ENCODE results near the gene GALNT2. TPM values are rescaled to one million over a fixed set of nuclear protein-coding genes. Genes with fewer than 3 reads are reported as not detected.

Gene GALNT2
- total RNA-seq, 2 donors from 2014 or later = 47.4 to 67.3 TPM

DNA sequence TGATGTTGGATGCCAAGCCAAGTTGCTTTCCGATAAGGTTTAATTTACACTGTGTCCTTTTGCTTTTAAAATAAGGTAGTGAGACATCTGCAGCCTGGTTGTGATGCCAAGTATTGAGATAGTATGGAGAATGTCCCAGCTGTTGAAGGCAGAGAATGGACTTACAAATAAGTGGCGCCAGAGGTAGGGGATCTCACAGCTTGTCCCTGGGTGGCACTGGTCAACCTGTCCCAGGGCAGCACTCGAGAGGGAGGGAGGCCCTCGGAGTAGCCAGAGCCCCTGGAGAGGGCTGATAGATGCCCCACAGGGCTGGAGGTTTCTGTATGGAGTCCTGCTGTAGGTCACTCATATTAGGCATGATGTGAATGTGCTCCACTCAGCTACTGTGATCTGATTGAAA lies 98.5 kb downstream of the GALNT2 start:
- TF ChIP-seq, protein P1, sequence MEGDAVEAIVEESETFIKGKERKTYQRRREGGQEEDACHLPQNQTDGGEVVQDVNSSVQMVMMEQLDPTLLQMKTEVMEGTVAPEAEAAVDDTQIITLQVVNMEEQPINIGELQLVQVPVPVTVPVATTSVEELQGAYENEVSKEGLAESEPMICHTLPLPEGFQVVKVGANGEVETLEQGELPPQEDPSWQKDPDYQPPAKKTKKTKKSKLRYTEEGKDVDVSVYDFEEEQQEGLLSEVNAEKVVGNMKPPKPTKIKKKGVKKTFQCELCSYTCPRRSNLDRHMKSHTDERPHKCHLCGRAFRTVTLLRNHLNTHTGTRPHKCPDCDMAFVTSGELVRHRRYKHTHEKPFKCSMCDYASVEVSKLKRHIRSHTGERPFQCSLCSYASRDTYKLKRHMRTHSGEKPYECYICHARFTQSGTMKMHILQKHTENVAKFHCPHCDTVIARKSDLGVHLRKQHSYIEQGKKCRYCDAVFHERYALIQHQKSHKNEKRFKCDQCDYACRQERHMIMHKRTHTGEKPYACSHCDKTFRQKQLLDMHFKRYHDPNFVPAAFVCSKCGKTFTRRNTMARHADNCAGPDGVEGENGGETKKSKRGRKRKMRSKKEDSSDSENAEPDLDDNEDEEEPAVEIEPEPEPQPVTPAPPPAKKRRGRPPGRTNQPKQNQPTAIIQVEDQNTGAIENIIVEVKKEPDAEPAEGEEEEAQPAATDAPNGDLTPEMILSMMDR (IDR thresholded peaks at IDR 0.05) = no peak
- no peak for DNase-seq
- no peak overlapping the region for H3K27ac ChIP-seq
- H3K27me3 ChIP-seq = no peaks in the 10 kb centered on the region
- intact Hi-C loops (cut with DNase I) = loop anchor here (10.0 kb wide), 1 partner anchor 501 kb away; no protein-coding TSS in a partner anchor
- no peak overlapping the region for H3K9ac ChIP-seq (ENCODE audit: low read depth in 2 of 2, low read length in 2 of 2)
- H3K4me3 ChIP-seq = no peak overlapping the region
- no peaks in the 10 kb centered on the region for H3K9me3 ChIP-seq
- H3K4me1 ChIP-seq = no peaks in the 10 kb centered on the region
- no peaks in the 10 kb centered on the region for H3K36me3 ChIP-seq

DNA sequence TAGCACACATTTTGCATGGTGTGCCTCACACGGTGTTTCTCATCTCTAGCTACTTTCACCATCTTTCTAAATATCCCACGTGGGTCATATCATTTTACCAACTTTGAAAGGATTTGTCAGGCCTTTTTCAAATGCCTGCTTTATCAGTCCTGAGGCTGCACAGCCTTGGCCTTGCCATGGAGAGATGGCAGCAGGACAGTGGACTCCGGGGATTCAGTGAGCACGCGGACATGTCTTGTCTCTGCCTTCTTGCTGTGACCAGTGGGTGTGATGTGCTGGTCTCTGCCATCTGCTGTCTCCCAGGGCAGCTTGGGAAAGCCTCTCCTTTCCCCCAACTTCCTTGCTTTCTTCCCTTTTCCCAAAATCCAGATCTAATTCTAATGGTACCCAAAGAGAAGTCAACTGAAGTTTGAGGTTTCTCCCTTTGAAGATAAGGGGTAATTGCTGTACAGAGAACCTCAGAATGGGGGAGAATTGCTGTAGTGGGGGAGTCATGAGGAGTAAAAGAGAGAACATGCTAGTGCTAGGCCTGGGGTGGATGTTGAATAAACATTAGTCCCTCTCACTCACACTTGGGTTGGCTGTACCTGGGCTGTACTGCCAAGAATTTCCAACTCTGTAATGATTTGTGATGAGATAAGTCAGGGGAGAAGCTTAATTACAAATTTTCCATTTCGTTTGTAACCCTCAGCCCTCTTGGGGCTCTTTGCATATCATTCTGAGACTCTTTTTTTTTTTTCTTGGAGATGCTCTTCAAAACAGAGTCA lies 99.5 kb downstream of the GALNT2 start:
- no peaks in the 10 kb centered on the region for H3K4me1 ChIP-seq
- no peak for DNase-seq
- H3K27me3 ChIP-seq = no peaks in the 10 kb centered on the region
- TF ChIP-seq, protein P1 (IDR thresholded peaks at IDR 0.05) = no peak
- no peaks in the 10 kb centered on the region for H3K36me3 ChIP-seq
- no peaks in the 10 kb centered on the region for H3K9me3 ChIP-seq
- no peak overlapping the region for H3K4me3 ChIP-seq
- intact Hi-C loops (cut with DNase I) = loop anchor here (10.0 kb wide), 1 partner anchor 502 kb away; no protein-coding TSS in a partner anchor
- H3K27ac ChIP-seq = no peak overlapping the region
- no peak overlapping the region for H3K9ac ChIP-seq (ENCODE audit: low read depth in 2 of 2, low read length in 2 of 2)

DNA sequence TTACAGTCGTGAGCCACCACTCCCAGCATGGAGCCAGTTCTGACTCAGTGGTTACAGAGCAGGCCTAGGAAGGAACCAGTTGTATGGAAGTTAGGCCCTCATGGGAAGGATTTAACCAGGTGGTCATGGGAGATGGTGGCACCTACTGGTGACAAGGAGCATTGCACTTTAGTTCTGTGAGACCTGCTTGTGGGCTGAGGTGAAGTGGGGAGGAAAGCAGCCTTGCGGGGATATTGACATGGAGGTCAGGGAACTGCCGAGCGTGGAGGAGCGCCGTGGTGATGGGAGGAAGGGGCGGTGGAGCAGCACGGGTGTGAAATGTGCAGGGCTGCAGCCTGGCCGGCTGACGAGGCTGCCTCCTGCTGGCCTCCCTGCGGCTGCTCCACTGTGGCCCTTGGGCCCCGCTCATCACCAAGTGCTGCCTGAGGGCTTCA lies 100.4 kb downstream of the GALNT2 start:
- intact Hi-C loops (cut with DNase I) = loop anchor here (10.0 kb wide), 1 partner anchor 503 kb away; no protein-coding TSS in a partner anchor
- no peaks in the 10 kb centered on the region for H3K9me3 ChIP-seq
- no peak overlapping the region for H3K9ac ChIP-seq (ENCODE audit: low read depth in 2 of 2, low read length in 2 of 2)
- H3K4me3 ChIP-seq = no peak overlapping the region
- no peak overlapping the region for H3K27ac ChIP-seq
- TF ChIP-seq, protein P1 (IDR thresholded peaks at IDR 0.05) = peak; percentile 77
- no peaks in the 10 kb centered on the region for H3K27me3 ChIP-seq
- no peaks in the 10 kb centered on the region for H3K4me1 ChIP-seq
- DNase-seq = peak; percentile 37
- no peaks in the 10 kb centered on the region for H3K36me3 ChIP-seq

DNA sequence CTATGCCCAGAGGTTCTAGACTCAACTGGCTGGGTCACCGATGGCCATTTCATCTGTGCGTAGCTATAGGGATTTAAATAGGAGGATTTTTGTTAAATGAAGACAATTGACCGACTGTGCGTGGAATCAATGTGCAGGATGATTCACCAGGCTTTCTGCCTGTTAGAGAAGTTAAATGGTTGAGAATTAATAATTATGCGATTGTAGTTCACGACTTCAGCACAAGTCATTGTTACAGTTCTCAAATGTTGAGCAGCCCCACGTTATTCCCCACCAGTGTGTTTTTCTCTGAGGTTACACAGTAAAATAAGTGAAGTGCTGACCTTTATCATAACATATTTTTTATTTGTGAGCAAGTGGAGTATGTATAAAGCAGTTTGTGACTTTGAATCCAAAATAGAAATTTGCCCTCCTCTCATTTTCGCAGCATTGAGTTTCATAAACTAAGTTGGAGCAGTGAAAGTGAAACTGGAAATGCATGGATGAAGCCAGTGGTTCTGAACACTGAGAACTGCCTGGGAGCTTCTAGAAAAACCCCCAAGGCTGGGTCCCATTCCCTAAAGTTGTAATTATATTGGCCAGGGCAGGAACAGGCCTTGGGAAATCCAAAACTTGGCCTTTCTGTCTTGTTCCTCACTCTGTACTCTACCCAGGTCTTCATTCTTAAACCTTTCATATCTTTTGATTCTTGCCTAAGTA lies 102.6 kb downstream of the GALNT2 start:
- Histone ChIP-seq H3K36me3 (no peaks in the 10 kb centered on the region), H3K9ac (ENCODE audit: low read depth in 2 of 2, low read length in 2 of 2) (no peak overlapping the region), H3K9me3 (no peaks in the 10 kb centered on the region), H3K4me1 (no peaks in the 10 kb centered on the region), H3K4me3 (no peak overlapping the region), H3K27me3 (no peaks in the 10 kb centered on the region), H3K27ac (peak overlapping the region; percentile 38)
- TF ChIP-seq, protein P1 (IDR thresholded peaks at IDR 0.05) = no peak
- intact Hi-C loops (cut with DNase I) = loop anchor here (10.0 kb wide), 1 partner anchor 505 kb away; no protein-coding TSS in a partner anchor
- no peak for DNase-seq

DNA sequence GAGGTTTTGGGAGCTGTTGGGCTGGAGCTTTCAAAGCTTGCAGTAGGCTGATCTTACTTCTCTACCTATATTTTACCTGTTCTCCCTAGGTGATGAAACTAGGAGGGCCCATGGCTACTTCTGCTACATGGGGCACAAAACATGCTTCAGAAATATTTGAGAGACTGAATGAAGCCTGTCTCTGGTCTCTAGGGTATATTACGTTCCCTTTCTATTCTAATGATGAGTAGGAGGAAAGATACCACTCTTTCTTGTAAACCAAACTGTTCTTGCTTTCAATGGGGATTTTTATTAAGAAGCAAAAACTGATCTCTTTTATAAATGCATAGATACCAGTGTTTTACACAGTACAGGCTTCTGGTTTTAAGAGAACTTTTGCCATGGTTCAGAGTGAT lies 103.1 kb downstream of the GALNT2 start:
- Histone ChIP-seq H3K27me3 (no peaks in the 10 kb centered on the region), H3K9ac (ENCODE audit: low read depth in 2 of 2, low read length in 2 of 2) (no peak overlapping the region), H3K36me3 (no peaks in the 10 kb centered on the region), H3K27ac (peak overlapping the region; percentile 38), H3K4me3 (no peak overlapping the region), H3K9me3 (no peaks in the 10 kb centered on the region), H3K4me1 (peaks cover 5% of the 10 kb centered on the region)
- TF ChIP-seq, protein P1 (IDR thresholded peaks at IDR 0.05) = no peak
- no peak for DNase-seq
- intact Hi-C loops (cut with DNase I) = no loop called here

Measured in colonic mucosa (tissue), 4 donors.